Vagina (tissue), 2 donors: ENCODE measurements around the gene USE1. TPM values are rescaled to one million over a fixed set of nuclear protein-coding genes. Genes with fewer than 3 reads are reported as not detected.

Experiments used
- DNase-seq, 2 donors: peaks; one replicate each; pipeline ENCODE4 v3.0.0-alpha.2; 2017; ENCODE audit errors: extremely low spot score in 2 of 2
- H3K27ac ChIP-seq: fragments of 200-600 bp; sonication (generic); one replicate; pipeline ENCODE4 v1.5.1; 2019
- H3K27me3 ChIP-seq: fragments of 200-600 bp; sonication (generic); one replicate; pipeline ENCODE4 v1.5.1; 2019
- H3K36me3 ChIP-seq, 2 donors: fragments of 200-600 bp; sonication (generic); one replicate each; pipeline ENCODE4 v1.5.1; 2017 to 2019
- H3K4me1 ChIP-seq: fragments of 200-600 bp; sonication (generic); one replicate; pipeline ENCODE4 v1.5.1; 2019
- H3K4me3 ChIP-seq, 2 donors: fragments of 200-600 bp; sonication (generic); 1 replicate in 1 of 2; 2 replicates in 1 of 2; pipeline ENCODE4 v1.5.1; 2016 to 2019
- H3K9me3 ChIP-seq: fragments of 200-600 bp; sonication (generic); one replicate; pipeline ENCODE4 v1.5.1; 2019
- POLR2A ChIP-seq, 2 donors: fragments of 450-650 bp; IDR thresholded peaks; one replicate each; pipeline ENCODE4 v1.6.1; 2017; ENCODE audit warnings: antibody characterized with exemption in 2 of 2, mild to moderate bottlenecking in 2 of 2, moderate library complexity in 2 of 2
- POLR2AphosphoS5 ChIP-seq, 2 donors: sonication (generic); formaldehyde crosslinking; IDR thresholded peaks; one replicate each; pipeline ENCODE4 v1.9.0; 2017; ENCODE audit warnings: antibody characterized with exemption in 2 of 2, mild to moderate bottlenecking in 2 of 2, low read depth in 1 of 2; ENCODE audit not compliant: insufficient read depth in 1 of 2
- intact Hi-C: fragments of 100-400 bp; cut with DNase I; formaldehyde crosslinking; loops from one replicate; pipeline ENCODE4 v1.15.1; 2023
- total RNA-seq: library from RNA; depleted of rRNA; stranded (reverse); fragments of >200 nt; gene quantifications from one replicate; pipeline ENCODE4 v1.2.3, GENCODE V29; 2016
- TF ChIP-seq, protein P1 (sequence below), 3 experiments: fragments of 450-650 bp in 2 of 3; fragments of 200-600 bp in 1 of 3; sonication (generic) in 1 of 3; IDR thresholded peaks; one replicate each; pipeline ENCODE4 v1.5.1; 2017 to 2019; ENCODE audit warnings: antibody characterized with exemption in 3 of 3, mild to moderate bottlenecking in 2 of 3, moderate library complexity in 2 of 3

USE1 gene
- total RNA-seq, 1 donor from 2014 or later, result 30.9 TPM

- DNase-seq, result no peak
- no peaks in the 10 kb centered on the region for H3K27me3 ChIP-seq
- H3K4me1 ChIP-seq, result no peaks in the 10 kb centered on the region
- intact Hi-C loops, result no loop called here
- TF ChIP-seq POLR2AphosphoS5 (IDR thresholded peaks at IDR 0.05; ENCODE audit: insufficient read depth in 1 of 2, low read depth in 1 of 2) (no peak), POLR2A (IDR thresholded peaks at IDR 0.05) (no peak)
- TF ChIP-seq, protein P1, sequence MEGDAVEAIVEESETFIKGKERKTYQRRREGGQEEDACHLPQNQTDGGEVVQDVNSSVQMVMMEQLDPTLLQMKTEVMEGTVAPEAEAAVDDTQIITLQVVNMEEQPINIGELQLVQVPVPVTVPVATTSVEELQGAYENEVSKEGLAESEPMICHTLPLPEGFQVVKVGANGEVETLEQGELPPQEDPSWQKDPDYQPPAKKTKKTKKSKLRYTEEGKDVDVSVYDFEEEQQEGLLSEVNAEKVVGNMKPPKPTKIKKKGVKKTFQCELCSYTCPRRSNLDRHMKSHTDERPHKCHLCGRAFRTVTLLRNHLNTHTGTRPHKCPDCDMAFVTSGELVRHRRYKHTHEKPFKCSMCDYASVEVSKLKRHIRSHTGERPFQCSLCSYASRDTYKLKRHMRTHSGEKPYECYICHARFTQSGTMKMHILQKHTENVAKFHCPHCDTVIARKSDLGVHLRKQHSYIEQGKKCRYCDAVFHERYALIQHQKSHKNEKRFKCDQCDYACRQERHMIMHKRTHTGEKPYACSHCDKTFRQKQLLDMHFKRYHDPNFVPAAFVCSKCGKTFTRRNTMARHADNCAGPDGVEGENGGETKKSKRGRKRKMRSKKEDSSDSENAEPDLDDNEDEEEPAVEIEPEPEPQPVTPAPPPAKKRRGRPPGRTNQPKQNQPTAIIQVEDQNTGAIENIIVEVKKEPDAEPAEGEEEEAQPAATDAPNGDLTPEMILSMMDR (IDR thresholded peaks at IDR 0.05), result no peak
- no peak overlapping the region for H3K27ac ChIP-seq
- H3K36me3 ChIP-seq, result no peaks in the 10 kb centered on the region
- H3K9me3 ChIP-seq, result no peaks in the 10 kb centered on the region
- H3K4me3 ChIP-seq, result no peak overlapping the region
These were observed 40.0 kb downstream of the USE1 start for GRCh38 chr19:17255150-17255621.

GRCh38 chr19:17256130-17256529 lies 41.0 kb downstream of the USE1 start:
- Histone ChIP-seq H3K9me3 (no peaks in the 10 kb centered on the region), H3K4me3 (no peak overlapping the region), H3K4me1 (no peaks in the 10 kb centered on the region), H3K27me3 (no peaks in the 10 kb centered on the region), H3K36me3 (no peaks in the 10 kb centered on the region), H3K27ac (no peak overlapping the region)
- intact Hi-C loops, result no loop called here
- DNase-seq, result no peak
- TF ChIP-seq POLR2A (IDR thresholded peaks at IDR 0.05) (no peak), POLR2AphosphoS5 (IDR thresholded peaks at IDR 0.05; ENCODE audit: insufficient read depth in 1 of 2, low read depth in 1 of 2) (no peak)
- TF ChIP-seq, protein P1 (IDR thresholded peaks at IDR 0.05), result no peak

GRCh38 chr19:17259118-17259780 lies 44.1 kb downstream of the USE1 start:
- H3K4me1 ChIP-seq, result no peaks in the 10 kb centered on the region
- H3K4me3 ChIP-seq, result no peak overlapping the region
- DNase-seq, result no peak
- H3K36me3 ChIP-seq, result no peaks in the 10 kb centered on the region
- intact Hi-C loops, result no loop called here
- H3K27ac ChIP-seq, result no peak overlapping the region
- no peaks in the 10 kb centered on the region for H3K27me3 ChIP-seq
- no peak for TF ChIP-seq POLR2AphosphoS5 (IDR thresholded peaks at IDR 0.05; ENCODE audit: insufficient read depth in 1 of 2, low read depth in 1 of 2)
- TF ChIP-seq, protein P1 (IDR thresholded peaks at IDR 0.05), result no peak
- no peak for TF ChIP-seq POLR2A (IDR thresholded peaks at IDR 0.05)
- no peaks in the 10 kb centered on the region for H3K9me3 ChIP-seq

- Histone ChIP-seq H3K27ac (no peak overlapping the region), H3K36me3 (no peaks in the 10 kb centered on the region), H3K4me3 (no peak overlapping the region), H3K9me3 (no peaks in the 10 kb centered on the region), H3K4me1 (no peaks in the 10 kb centered on the region), H3K27me3 (no peaks in the 10 kb centered on the region)
- no peak for DNase-seq
- TF ChIP-seq, protein P1 (IDR thresholded peaks at IDR 0.05), result no peak
- TF ChIP-seq POLR2A (IDR thresholded peaks at IDR 0.05), result no peak
- TF ChIP-seq POLR2AphosphoS5 (IDR thresholded peaks at IDR 0.05; ENCODE audit: insufficient read depth in 1 of 2, low read depth in 1 of 2), result no peak
- intact Hi-C loops, result no loop called here
These were observed 44.8 kb downstream of the USE1 start for GRCh38 chr19:17259934-17260333.

- Histone ChIP-seq H3K36me3 (no peaks in the 10 kb centered on the region), H3K27ac (no peak overlapping the region), H3K27me3 (no peaks in the 10 kb centered on the region), H3K4me3 (no peak overlapping the region), H3K4me1 (no peaks in the 10 kb centered on the region), H3K9me3 (no peaks in the 10 kb centered on the region)
- intact Hi-C loops, result no loop called here
- TF ChIP-seq, protein P1 (IDR thresholded peaks at IDR 0.05), result peak; percentile 50 to 75 (median 68)
- TF ChIP-seq POLR2A (IDR thresholded peaks at IDR 0.05) (no peak), POLR2AphosphoS5 (IDR thresholded peaks at IDR 0.05; ENCODE audit: insufficient read depth in 1 of 2, low read depth in 1 of 2) (peak; percentile 16 to 26)
- no peak for DNase-seq
These were observed 45.7 kb downstream of the USE1 start for GRCh38 chr19:17260842-17261325.
